ENCODE data around the gene RAI1. TPM values are rescaled to one million over a fixed set of nuclear protein-coding genes. Genes with fewer than 3 reads are reported as not detected.

RAI1 gene
- total RNA-seq, 1 donor from 2014 or later: 39.1 TPM

DNA sequence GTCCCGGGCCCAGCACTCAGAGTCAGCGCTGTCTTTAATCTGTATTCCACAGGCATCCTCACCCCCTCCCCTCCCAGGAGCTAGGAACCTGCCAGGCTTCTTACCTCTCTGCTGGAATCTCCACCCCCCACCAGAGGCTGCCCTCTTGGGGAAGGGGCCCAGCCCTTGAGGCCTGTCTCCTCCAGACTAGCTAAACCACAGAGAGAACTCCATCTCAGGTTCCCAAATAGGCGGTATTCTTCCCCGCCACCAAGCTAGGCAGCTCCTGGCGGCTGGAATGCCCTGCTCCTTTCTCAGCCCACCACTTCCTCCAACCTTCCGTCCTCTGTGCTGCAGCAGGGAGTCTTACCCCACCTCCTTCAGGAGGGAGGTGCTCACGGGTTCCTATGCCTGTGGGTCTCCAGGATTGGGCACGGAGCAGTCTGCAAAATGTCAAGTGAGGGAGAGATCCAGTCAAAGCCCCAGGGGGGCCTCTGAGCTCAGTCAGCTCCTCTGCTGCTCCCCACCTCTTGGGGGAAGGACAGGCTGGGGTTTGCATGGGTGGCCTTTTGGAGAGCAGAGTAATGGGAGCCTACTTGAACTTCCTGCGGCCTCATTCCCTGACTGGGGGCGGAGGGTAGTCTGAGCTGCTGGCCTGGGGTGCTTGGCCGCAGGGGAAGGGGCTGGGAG lies 99.8 kb downstream of the RAI1 start:
- Mint-ChIP-seq H3K9me3 (ENCODE audit: unreplicated experiment) (no peaks in the 10 kb centered on the region), H3K4me1 (ENCODE audit: low read depth, unreplicated experiment) (peaks cover 36% of the 10 kb centered on the region), H3K27me3 (ENCODE audit: low read depth, unreplicated experiment) (no peaks in the 10 kb centered on the region), H3K36me3 (ENCODE audit: low read depth, unreplicated experiment) (no peaks in the 10 kb centered on the region), H3K4me3 (ENCODE audit: unreplicated experiment) (peak overlapping the region; percentile 79), H3K27ac (ENCODE audit: unreplicated experiment) (peak overlapping the region; percentile 91)
- no peaks in the 10 kb centered on the region for H3K36me3 ChIP-seq (ENCODE audit: insufficient read depth, low read length)
- peak overlapping the region; percentile 18 for H3K9ac ChIP-seq (ENCODE audit: low read length)
- FAIRE-seq (no peak), DNase-seq (ENCODE audit: low read depth) (peak; percentile 77)
- no peaks in the 10 kb centered on the region for H3K27me3 ChIP-seq (ENCODE audit: insufficient read depth, low read length)
- H2AFZ ChIP-seq (ENCODE audit: low read depth, low read length): no peak overlapping the region
- H3K4me2 ChIP-seq (ENCODE audit: low read length): peak overlapping the region; percentile 86
- TF ChIP-seq, protein P1, sequence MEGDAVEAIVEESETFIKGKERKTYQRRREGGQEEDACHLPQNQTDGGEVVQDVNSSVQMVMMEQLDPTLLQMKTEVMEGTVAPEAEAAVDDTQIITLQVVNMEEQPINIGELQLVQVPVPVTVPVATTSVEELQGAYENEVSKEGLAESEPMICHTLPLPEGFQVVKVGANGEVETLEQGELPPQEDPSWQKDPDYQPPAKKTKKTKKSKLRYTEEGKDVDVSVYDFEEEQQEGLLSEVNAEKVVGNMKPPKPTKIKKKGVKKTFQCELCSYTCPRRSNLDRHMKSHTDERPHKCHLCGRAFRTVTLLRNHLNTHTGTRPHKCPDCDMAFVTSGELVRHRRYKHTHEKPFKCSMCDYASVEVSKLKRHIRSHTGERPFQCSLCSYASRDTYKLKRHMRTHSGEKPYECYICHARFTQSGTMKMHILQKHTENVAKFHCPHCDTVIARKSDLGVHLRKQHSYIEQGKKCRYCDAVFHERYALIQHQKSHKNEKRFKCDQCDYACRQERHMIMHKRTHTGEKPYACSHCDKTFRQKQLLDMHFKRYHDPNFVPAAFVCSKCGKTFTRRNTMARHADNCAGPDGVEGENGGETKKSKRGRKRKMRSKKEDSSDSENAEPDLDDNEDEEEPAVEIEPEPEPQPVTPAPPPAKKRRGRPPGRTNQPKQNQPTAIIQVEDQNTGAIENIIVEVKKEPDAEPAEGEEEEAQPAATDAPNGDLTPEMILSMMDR (IDR thresholded peaks at IDR 0.05; ENCODE audit: insufficient read depth, low read depth, low read length): peak; percentile 34
- TF ChIP-seq EZH2 (IDR thresholded peaks at IDR 0.05; ENCODE audit: insufficient read depth, low read length): no peak
- H3K79me2 ChIP-seq (ENCODE audit: insufficient read depth, low read length): peaks cover 32% of the 10 kb centered on the region
- H3K4me3 ChIP-seq (ENCODE audit: insufficient read depth, low read depth, low read length): no peak overlapping the region
- H3K4me1 ChIP-seq (ENCODE audit: insufficient read depth, low read length): peaks cover 35% of the 10 kb centered on the region
- no peak overlapping the region for H3K27ac ChIP-seq (ENCODE audit: low read depth, low read length)
- H4K20me1 ChIP-seq (ENCODE audit: insufficient read depth, low read length): peaks cover 80% of the 10 kb centered on the region
- no peaks in the 10 kb centered on the region for H3K9me3 ChIP-seq (ENCODE audit: insufficient read depth, low read depth, low read length)

DNA sequence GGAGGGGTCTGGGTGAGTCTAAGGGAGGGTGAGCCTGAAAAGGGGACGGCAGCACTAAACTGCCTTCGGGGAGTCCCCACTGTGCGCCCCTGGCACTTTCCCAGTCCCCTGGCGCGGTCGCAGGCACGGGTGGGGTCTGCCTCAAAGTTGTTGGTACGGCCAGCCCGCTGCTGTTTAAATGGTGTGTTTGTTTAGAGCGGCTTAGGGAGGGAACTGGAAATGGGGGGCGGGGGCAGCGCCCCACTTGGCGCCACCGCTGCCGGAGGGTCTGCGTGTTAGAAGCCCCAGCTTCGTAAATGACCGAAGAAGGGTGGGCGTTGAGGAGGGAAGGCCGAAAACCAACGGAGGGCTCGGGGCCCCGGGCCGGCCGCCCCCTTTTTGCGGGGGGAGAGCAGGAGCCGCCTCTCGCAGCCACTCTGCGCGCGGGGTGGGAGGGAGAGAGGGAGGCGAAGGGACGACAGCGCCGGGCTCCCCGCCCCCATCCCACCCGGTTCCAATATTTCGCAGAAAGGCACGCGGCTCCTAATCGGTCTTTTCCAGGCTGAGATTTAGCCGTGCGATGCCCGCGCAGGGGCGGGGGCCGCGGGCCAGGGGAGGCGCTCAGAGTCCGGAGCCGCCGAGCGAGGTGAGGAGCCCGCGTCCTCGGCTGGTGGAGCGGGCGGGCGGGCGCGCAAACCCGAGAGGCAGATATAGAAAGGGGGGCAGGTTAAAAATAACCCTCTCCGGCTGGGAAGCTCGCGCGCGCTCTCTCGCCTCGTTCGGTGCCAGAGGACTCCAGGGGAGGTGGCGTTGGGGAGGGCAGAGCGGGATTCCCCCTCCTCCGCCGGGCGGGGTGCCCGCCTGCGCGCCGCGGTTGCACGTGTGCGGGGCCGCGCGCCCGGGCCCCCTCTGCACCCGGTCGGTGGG lies 100.6 kb downstream of the RAI1 start:
- Histone ChIP-seq H3K79me2 (ENCODE audit: insufficient read depth, low read length) (peaks cover 36% of the 10 kb centered on the region), H3K4me1 (ENCODE audit: insufficient read depth, low read length) (peaks cover 35% of the 10 kb centered on the region), H3K9me3 (ENCODE audit: insufficient read depth, low read depth, low read length) (no peaks in the 10 kb centered on the region), H3K36me3 (ENCODE audit: insufficient read depth, low read length) (no peaks in the 10 kb centered on the region), H3K27me3 (ENCODE audit: insufficient read depth, low read length) (no peaks in the 10 kb centered on the region), H2AFZ (ENCODE audit: low read depth, low read length) (no peak overlapping the region), H3K4me2 (ENCODE audit: low read length) (peak overlapping the region; percentile 86), H4K20me1 (ENCODE audit: insufficient read depth, low read length) (peaks cover 80% of the 10 kb centered on the region), H3K9ac (ENCODE audit: low read length) (no peak overlapping the region), H3K4me3 (ENCODE audit: insufficient read depth, low read depth, low read length) (peak overlapping the region; percentile 46), H3K27ac (ENCODE audit: low read depth, low read length) (no peak overlapping the region)
- Mint-ChIP-seq H3K27ac (ENCODE audit: unreplicated experiment) (no peak overlapping the region), H3K27me3 (ENCODE audit: low read depth, unreplicated experiment) (no peaks in the 10 kb centered on the region), H3K9me3 (ENCODE audit: unreplicated experiment) (no peaks in the 10 kb centered on the region), H3K36me3 (ENCODE audit: low read depth, unreplicated experiment) (no peaks in the 10 kb centered on the region), H3K4me3 (ENCODE audit: unreplicated experiment) (peak overlapping the region; percentile 79), H3K4me1 (ENCODE audit: low read depth, unreplicated experiment) (peaks cover 37% of the 10 kb centered on the region)
- DNase-seq (ENCODE audit: low read depth): peak; percentile 50
- no peak for FAIRE-seq
- TF ChIP-seq, protein P1 (IDR thresholded peaks at IDR 0.05; ENCODE audit: insufficient read depth, low read depth, low read length): no peak
- TF ChIP-seq EZH2 (IDR thresholded peaks at IDR 0.05; ENCODE audit: insufficient read depth, low read length): peak; percentile 8
